GM18508 (cell line): Measurements from ENCODE around the gene EFR3B.
"Not testable (repeated sequence)": the region's sequence is repeated elsewhere in the genome, so short reads cannot be mapped to it uniquely, and the experiment has no call there.

Experiments
- ATAC-seq: cut with Tn5 transposase; IDR thresholded peaks from one replicate; pipeline ENCODE4 v1.9.1; 2021; ENCODE audit warnings: moderate number of reproducible peaks; ENCODE audit not compliant: insufficient read depth, unreplicated experiment

The EFR3B gene

GRCh38 chr2:25041928-25042320 is at the start of gene EFR3B:
EFR3B (plus strand) TSS chr2:25042076; CDS start chr2:25042313, 237 bp downstream.
- ATAC-seq = peak; percentile 47

GRCh38 chr2:24993406-24994145 is 48.3 kb upstream of the EFR3B start:
- ATAC-seq = no peak

DNA sequence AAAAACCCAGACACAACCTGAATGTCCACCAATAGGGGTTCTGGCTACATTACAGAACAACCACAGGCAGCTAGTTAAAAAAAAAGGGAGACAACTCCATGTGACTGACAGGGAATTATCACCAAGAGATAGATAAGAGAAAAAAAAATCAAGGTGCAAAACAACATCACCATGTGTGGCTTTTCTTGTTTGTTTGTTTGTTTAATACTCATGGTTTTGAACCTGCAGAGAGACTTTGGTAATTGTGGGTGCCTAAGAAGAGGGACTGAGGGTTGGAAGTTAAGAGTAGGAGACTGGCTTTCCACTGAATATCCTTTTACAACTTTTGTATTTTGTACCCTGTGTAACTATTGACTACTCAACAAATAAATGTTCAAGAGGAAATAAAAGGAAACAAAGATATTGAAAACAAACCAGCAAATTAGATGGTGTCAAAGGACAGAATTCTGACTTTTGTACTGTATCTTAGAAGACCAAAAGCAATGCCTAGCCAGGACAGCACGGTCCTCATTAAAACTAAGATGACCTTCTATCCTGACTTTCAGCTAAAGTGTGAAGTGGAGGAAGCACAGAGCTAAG is 47.6 kb upstream of the EFR3B start:
- ATAC-seq = no peak

- ATAC-seq = not testable (repeated sequence)
Observed at GRCh38 chr2:24999097-24999496, 42.8 kb upstream of the EFR3B start.

DNA sequence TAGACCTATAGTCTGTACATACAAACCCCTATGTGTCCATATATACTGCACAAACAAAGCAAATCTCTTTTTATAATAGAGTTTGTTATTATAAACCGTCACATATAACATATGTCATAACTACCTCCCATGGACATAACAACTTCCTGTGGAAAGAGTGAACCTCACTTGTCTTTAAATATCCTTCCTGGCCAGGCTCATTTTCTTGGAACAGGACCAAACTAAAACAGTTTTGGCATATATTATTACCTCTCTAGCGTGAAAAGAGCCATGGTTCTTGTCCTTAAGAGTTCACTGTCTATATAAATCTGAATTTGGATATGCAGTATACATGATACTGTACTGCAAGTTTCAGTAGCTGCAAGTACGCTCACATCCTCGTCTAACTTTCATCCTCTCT is 41.8 kb upstream of the EFR3B start:
- no peak for ATAC-seq

GRCh38 chr2:25000503-25001324 is 41.2 kb upstream of the EFR3B start:
- no peak for ATAC-seq

- ATAC-seq = no peak
Observed at GRCh38 chr2:25001325-25001637, 40.6 kb upstream of the EFR3B start.

DNA sequence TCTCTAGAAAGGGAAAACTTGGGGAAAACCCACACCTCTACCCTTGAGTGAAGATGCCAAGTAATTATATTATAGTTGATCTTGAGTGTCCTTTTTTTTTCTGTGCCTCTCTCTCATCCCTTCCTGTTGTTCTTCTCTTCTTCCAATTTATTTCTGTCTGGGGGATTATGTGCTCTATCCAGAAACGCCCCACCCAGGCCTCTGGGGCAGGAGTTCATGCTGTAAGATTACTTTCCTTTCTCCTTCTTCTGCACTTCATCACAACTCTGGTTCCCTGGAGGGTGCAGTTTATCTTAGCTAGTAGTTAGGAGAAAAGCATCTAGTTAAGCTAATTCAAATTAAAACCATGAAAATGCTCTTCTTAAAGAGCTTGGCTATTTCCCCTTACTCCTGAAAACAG is 39.8 kb upstream of the EFR3B start:
- ATAC-seq = no peak

- no peak for ATAC-seq
Observed at GRCh38 chr2:25009954-25010353, 31.9 kb upstream of the EFR3B start.

- ATAC-seq = not testable (repeated sequence)
Observed at GRCh38 chr2:25011342-25011741, 30.5 kb upstream of the EFR3B start.

GRCh38 chr2:25014631-25015030 is 27.2 kb upstream of the EFR3B start:
- no peak for ATAC-seq

DNA sequence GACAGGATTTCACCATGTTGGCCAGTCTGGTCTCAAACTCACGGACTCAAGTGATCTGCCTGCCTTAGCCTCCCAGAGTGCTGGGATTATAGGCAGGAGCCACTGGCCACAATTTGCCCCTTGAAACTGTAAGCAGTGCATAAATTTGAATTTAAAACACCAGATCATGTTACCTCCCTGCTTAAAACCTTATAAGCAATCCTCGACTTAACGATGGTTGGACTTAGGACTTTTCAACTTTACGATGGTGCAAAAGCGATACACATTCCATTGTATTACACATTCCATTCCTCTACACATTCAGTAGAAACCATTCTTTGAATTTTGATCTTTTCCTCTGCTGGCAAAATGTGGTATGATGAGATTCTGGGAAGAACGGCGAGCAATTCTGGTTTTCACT is 23.2 kb upstream of the EFR3B start:
- no peak for ATAC-seq

DNA sequence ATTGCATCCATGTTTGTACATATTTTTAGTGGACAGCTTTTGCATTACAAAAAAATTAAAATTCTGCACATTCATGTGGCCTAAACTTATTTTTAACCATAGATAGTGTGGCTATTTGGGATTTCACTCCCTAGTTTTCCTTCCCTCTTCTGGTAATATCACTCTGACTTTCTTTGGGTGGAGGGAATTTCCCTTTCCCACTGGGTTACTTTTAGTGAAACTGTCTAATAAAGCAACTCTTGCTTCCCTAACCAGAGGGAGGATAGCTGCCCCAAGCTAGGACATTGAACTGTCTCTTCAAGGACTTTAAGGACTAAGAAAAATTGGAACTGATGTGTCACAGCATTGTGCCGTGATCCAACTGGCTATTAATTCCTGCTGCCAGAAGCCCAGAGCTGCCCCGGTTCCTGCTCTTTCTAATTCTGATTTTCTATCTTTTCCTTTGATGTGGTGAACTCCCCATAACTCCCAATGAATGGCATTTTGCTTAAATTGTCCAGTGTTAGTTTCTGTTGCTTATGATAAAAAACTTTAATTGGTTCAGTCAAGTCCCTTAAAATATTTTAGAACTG is 20.0 kb upstream of the EFR3B start:
- no peak for ATAC-seq

DNA sequence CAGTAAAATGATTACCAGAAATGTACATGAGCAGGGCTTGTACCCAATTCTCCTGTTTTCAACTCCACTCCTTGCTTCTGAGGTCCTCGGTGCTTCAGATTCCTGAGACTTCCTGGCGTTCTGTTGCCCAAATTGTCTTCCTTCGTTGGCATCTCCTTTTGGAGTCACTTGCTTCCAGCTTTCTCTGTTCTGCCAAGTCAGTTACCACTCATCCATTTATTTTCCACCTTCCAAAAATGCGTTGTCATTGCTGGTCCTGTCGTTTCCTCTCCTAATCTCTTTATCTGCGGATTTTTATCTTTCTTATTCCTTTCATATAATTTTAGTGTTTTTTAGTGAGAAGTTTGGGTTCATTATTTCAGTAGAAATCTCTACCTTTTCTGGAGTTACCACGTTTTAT is 18.5 kb upstream of the EFR3B start:
- no peak for ATAC-seq

DNA sequence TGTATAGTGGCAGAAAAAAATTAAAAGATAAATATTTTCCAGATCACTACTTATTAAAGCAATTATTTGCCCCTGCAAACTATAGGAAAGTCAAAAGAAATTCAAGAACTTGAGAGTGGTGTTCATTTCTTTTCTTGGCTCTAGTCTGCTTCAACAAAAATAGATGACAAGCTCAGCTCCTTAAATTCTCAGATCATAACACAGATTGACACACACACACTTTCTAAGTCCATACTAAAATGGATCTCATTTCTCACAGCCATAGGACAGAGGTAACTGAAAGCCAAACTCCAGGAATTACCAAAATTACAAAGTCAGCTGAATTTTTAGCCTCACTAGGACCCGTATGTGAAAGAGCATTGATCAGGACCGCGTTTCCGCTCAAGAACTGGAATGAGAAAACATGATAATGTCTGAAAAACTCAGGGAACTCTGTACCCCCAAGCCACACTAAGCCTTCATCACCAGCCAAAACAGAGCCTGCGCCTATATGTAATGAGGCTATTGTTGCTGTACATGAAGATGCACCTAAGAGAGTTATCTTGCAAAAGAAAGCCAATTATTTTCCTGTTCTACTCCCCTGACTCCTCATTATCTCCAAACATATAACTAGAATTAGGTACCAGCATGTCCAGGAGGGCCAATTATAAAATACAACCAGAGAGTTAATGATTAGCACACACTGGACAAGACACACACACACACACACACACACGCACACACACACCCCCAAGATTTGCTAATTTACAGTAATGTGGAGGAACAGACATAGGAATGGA is 16.5 kb upstream of the EFR3B start:
- ATAC-seq = no peak

- ATAC-seq = no peak
Observed at GRCh38 chr2:25026008-25026530, 15.8 kb upstream of the EFR3B start.

- no peak for ATAC-seq
Observed at GRCh38 chr2:25029183-25029554, 12.7 kb upstream of the EFR3B start.

- no peak for ATAC-seq
Observed at GRCh38 chr2:25030702-25031101, 11.2 kb upstream of the EFR3B start.

DNA sequence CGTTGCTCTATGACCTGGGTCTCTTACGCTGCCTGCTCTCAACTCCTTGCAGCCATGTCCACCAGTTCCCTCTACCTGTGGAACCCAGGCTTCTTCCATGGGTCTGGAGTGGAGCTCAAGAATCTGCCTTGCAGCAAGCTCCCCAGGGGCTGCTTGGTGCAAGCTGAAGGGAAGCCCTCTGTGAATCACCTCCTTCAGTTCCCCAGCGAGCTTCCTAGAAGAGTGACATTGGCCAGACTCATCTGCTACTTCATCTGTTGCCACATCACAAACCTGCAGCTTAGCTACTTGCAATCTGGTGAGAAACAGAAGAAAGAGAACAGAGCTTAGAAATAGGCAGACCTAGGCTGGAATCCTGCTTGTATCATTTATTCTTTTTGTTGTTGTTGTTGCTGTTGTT is 9.8 kb upstream of the EFR3B start:
- no peak for ATAC-seq

GRCh38 chr2:25032901-25033300 is 9.0 kb upstream of the EFR3B start:
- no peak for ATAC-seq
